Tibial nerve (tissue), 3 donors: ENCODE data around the gene FAR1.

Source experiments
- CTCF ChIP-seq, 5 experiments: fragments of 200-600 bp in 3 of 5; fragments of 450-650 bp in 2 of 5; sonication (generic) in 3 of 5; IDR thresholded peaks; one replicate each; pipeline ENCODE4 v1.5.1; 2016 to 2019; ENCODE audit warnings: antibody characterized with exemption in 5 of 5, mild to moderate bottlenecking in 3 of 5, moderate library complexity in 2 of 5
- POLR2A ChIP-seq, 2 donors: fragments of 450-650 bp; IDR thresholded peaks; one replicate each; pipeline ENCODE4 v1.6.1; 2017; ENCODE audit warnings: antibody characterized with exemption in 2 of 2, mild to moderate bottlenecking in 2 of 2, moderate library complexity in 2 of 2

GRCh38 chr11:13691286-13691899 is 22.9 kb downstream of the FAR1 start:
- TF ChIP-seq CTCF (IDR thresholded peaks at IDR 0.05) (no peak), POLR2A (IDR thresholded peaks at IDR 0.05) (no peak)
